ENCODE results near the gene TAF11. TPM values are rescaled to one million over a fixed set of nuclear protein-coding genes. Genes with fewer than 3 reads are reported as not detected.
"Not testable (repeated sequence)": the region's sequence is repeated elsewhere in the genome, so short reads cannot be mapped to it uniquely, and the experiment has no call there.

Gene TAF11, protein sequence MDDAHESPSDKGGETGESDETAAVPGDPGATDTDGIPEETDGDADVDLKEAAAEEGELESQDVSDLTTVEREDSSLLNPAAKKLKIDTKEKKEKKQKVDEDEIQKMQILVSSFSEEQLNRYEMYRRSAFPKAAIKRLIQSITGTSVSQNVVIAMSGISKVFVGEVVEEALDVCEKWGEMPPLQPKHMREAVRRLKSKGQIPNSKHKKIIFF
- 44.9 TPM for total RNA-seq
- polyA plus RNA-seq (ENCODE audit: insufficient read depth in 1 of 8, insufficient read length in 8 of 8, low replicate concordance in 1 of 8) = 10 to 100 TPM; 44.6 to 51.6 (median 46.5) TPM
- long read RNA-seq, donor 1, transcript TAF11-201 (5 exons, 1,580 nt) = major isoform, 10 of 14 reads
- long read RNA-seq, donor 1, partial matches to known transcripts = 0 of 14 reads
- long read RNA-seq, donor 1, other reads (novel, unspliced or antisense) = 0 of 14 reads
- long read RNA-seq, donor 2 = 0 reads
- long read RNA-seq, donor 3, transcript TAF11-201 (5 exons, 1,580 nt) = major isoform, 15 of 28 reads
- long read RNA-seq, donor 3, partial matches to known transcripts = 11 of 28 reads
- long read RNA-seq, donor 3, other reads (novel, unspliced or antisense) = 0 of 28 reads
- long read RNA-seq, donor 4, transcript TAF11-201 (5 exons, 1,580 nt) = major isoform, 7 of 7 reads
- long read RNA-seq, donor 4, partial matches to known transcripts = 0 of 7 reads
- long read RNA-seq, donor 4, other reads (novel, unspliced or antisense) = 0 of 7 reads
- long read RNA-seq, donor 5, transcript TAF11-201 (5 exons, 1,580 nt) = major isoform, 43 of 59 reads
- long read RNA-seq, donor 5, partial matches to known transcripts = 16 of 59 reads
- long read RNA-seq, donor 5, other reads (novel, unspliced or antisense) = 0 of 59 reads
- long read RNA-seq, donor 6, transcript TAF11-201 (5 exons, 1,580 nt) = major isoform, 21 of 34 reads
- long read RNA-seq, donor 6, partial matches to known transcripts = 13 of 34 reads
- long read RNA-seq, donor 6, other reads (novel, unspliced or antisense) = 0 of 34 reads
- long read RNA-seq, donor 7, transcript TAF11-201 (5 exons, 1,580 nt) = major isoform, 14 of 14 reads
- long read RNA-seq, donor 7, partial matches to known transcripts = 0 of 14 reads
- long read RNA-seq, donor 7, other reads (novel, unspliced or antisense) = 0 of 14 reads
- long read RNA-seq, donor 8, transcript TAF11-201 (5 exons, 1,580 nt) = major isoform, 7 of 8 reads
- long read RNA-seq, donor 8, partial matches to known transcripts = 0 of 8 reads
- long read RNA-seq, donor 8, other reads (novel, unspliced or antisense) = 0 of 8 reads
- long read RNA-seq, donor 9, transcript TAF11-201 (5 exons, 1,580 nt) = major isoform, 8 of 22 reads
- long read RNA-seq, donor 9, partial matches to known transcripts = 12 of 22 reads
- long read RNA-seq, donor 9, other reads (novel, unspliced or antisense) = 0 of 22 reads
- long read RNA-seq, donor 10, transcript TAF11-201 (5 exons, 1,580 nt) = major isoform, 11 of 67 reads
- long read RNA-seq, donor 10, partial matches to known transcripts = 56 of 67 reads
- long read RNA-seq, donor 10, other reads (novel, unspliced or antisense) = 0 of 67 reads
- long read RNA-seq, donor 11, transcript TAF11-201 (5 exons, 1,580 nt) = major isoform, 9 of 19 reads
- long read RNA-seq, donor 11, partial matches to known transcripts = 10 of 19 reads
- long read RNA-seq, donor 11, other reads (novel, unspliced or antisense) = 0 of 19 reads

DNA sequence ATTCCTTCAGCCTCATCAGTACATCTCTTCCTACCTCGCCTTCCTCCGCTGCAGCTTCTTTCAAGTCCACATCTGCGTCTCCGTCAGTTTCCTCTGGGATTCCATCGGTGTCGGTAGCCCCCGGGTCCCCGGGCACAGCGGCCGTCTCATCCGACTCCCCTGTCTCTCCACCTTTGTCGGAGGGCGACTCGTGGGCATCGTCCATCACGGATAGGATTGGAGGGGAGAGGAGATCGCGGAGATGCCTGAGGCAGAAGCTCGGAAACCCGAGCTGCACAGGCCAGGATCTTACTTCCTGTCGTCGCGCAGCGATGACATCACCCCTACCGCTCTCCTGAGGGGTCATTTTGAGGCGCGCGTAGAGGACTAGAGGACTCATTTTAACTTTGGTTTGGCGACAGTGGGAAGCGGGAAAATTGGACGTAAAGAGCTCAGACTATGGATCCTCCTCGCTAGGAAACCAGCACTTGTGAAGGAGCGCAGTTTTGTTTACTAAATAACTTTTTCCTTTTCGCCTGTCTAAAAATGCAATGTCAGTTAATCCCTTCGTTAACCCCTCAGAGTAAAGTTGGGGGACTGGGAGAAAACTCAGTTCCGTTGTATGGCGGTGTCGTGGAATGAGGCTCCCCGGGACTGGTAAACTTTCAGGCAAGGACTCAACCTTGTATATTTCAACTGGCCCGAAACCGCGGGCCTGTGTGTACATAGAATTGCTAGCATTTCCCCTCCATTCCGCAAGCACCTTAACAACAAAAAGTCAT is at the start of gene TAF11:
Gene TAF11, minus strand, starts transcription at position 290 of the 761 bp plus-strand sequence. Its CDS starts 85 bp downstream, at position 205.
- Histone ChIP-seq H3K27ac (ENCODE audit: low read length) (peak within 1 kb of the TSS; percentile 92), H3K36me3 (ENCODE audit: control insufficient read depth, insufficient read depth, low read length) (no peaks in the 10 kb centered on the region), H3K27me3 (ENCODE audit: control insufficient read depth, insufficient read depth, low read length) (no peaks in the 10 kb centered on the region), H3K4me3 (ENCODE audit: low read length) (peak within 1 kb of the TSS; percentile 85), H3K4me1 (ENCODE audit: control insufficient read depth, insufficient read depth, low read length) (peaks cover 11% of the 10 kb centered on the region), H3K9me3 (replicated peaks; ENCODE audit: control insufficient read depth, low read depth, low read length) (no peaks in the 10 kb centered on the region)
- WGBS (ENCODE audit: insufficient coverage) = under 1% methylated on average over 29 of the region's 43 CpGs
- DNase-seq = peak; percentile 99

DNA sequence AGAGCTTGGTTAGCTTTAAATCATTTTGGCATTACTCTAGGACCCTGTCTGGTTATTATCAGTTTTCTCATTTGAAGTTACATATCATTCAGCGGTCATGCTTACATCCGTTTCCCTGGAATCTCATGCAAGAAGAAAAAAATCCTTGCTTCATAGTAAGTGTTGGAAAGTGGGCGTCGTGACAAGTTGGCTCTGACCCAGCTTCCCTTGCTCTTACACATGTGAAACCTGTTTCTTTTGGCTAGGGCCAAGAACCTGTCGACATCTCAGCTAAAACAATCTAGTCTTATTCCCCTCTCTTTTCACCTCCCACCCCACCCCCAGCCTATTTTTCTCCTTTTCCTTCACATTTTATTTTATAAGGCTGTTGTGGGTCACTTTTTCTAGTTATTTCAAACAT is 46.7 kb upstream of the TAF11 start:
- WGBS (ENCODE audit: insufficient coverage) = no CpG with 5 or more reads among the region's 5 CpGs
- peak; percentile 87 for DNase-seq
- no peak overlapping the region for H3K4me3 ChIP-seq (ENCODE audit: low read length)
- peaks cover 8% of the 10 kb centered on the region for H3K4me1 ChIP-seq (ENCODE audit: control insufficient read depth, insufficient read depth, low read length)
- H3K9me3 ChIP-seq (replicated peaks; ENCODE audit: control insufficient read depth, low read depth, low read length) = no peaks in the 10 kb centered on the region
- H3K27me3 ChIP-seq (ENCODE audit: control insufficient read depth, insufficient read depth, low read length) = no peaks in the 10 kb centered on the region
- no peak overlapping the region for H3K27ac ChIP-seq (ENCODE audit: low read length)
- no peaks in the 10 kb centered on the region for H3K36me3 ChIP-seq (ENCODE audit: control insufficient read depth, insufficient read depth, low read length)

DNA sequence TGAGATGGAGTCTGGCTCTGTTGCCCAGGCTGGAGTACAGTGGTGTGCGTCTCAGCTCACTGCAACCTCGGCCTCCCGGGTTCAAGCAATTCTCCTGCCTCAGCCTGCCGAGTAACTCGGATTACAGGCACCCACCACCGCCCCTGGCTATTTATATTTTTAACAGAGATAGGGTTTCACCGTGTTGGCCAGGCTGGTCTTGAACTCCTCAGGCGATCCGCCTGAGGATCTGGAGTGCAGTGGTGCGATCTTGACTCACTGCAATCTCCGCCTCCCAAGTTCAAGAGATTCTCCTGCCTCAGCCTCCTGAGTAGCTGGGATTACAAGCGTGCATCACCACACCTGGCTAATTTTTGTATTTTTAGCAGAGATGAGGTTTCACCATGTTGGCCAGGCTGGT is 44.4 kb upstream of the TAF11 start:
- WGBS (ENCODE audit: insufficient coverage) = 94% methylated on average over 11 of the region's 12 CpGs
- H3K9me3 ChIP-seq (replicated peaks; ENCODE audit: control insufficient read depth, low read depth, low read length); H3K27ac ChIP-seq (ENCODE audit: low read length); H3K4me1 ChIP-seq (ENCODE audit: control insufficient read depth, insufficient read depth, low read length); DNase-seq; H3K36me3 ChIP-seq (ENCODE audit: control insufficient read depth, insufficient read depth, low read length); H3K27me3 ChIP-seq (ENCODE audit: control insufficient read depth, insufficient read depth, low read length); H3K4me3 ChIP-seq (ENCODE audit: low read length): not testable (repeated sequence)

DNA sequence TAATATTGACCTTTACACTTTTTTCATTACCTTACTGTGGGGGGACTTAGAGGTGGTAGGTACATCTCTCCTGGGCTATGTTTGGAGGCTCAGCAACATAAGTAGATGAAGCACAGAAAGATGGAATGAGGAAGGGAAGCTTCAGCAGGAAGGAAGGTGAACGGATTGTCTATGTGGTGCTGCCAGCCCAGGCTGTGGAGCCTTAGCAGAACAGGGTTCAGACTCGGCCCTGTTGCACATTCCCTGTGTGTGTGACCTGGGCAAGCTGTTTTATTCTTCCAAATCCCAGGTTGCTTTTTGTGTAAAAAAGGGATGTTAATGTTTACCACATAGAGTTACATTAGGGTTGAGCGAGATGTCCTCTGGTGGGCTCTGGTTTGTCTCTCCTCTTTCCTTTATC is 42.4 kb upstream of the TAF11 start:
- Histone ChIP-seq H3K4me1 (ENCODE audit: control insufficient read depth, insufficient read depth, low read length) (peaks cover 8% of the 10 kb centered on the region), H3K27me3 (ENCODE audit: control insufficient read depth, insufficient read depth, low read length) (no peaks in the 10 kb centered on the region), H3K36me3 (ENCODE audit: control insufficient read depth, insufficient read depth, low read length) (no peaks in the 10 kb centered on the region), H3K4me3 (ENCODE audit: low read length) (no peak overlapping the region), H3K9me3 (replicated peaks; ENCODE audit: control insufficient read depth, low read depth, low read length) (no peaks in the 10 kb centered on the region), H3K27ac (ENCODE audit: low read length) (no peak overlapping the region)
- DNase-seq = no peak
- WGBS (ENCODE audit: insufficient coverage) = 69% methylated on average over 2 of the region's 3 CpGs

DNA sequence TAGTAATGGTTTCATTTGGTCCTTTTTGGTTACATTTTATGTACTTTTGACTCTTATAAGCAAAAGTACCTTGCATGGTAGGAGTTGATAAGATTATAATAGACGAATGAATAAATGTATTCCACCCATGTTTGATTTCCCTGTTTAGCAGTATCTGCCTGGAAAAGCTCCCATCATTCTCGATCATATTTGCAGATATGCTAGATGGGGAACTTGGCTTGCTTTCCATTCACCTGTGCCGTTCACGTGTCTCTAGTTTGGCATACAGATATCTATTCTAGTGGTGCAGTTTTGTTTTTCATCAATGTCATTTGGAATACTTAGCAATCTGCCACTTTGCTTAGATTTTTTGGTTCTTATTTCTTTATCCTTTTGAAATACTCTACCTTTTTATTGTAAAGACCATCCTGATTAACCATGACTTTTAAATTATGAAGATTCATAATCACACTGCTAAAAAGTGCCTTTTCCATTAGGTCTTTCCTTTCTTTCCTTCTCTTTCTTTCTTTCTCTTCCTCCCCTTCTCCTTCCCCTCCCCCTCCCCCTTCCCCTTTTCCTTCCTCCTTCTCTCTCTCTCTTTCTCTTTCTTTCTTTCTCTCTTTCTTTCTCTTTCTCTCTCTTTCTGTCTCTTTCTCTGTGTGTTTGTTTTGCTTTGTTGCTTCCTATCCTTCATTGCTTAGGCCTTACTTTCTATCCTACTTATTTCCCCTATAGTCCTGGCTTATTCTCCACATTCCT is 41.6 kb upstream of the TAF11 start:
- Histone ChIP-seq H3K4me3 (ENCODE audit: low read length) (no peak overlapping the region), H3K9me3 (replicated peaks; ENCODE audit: control insufficient read depth, low read depth, low read length) (no peaks in the 10 kb centered on the region), H3K4me1 (ENCODE audit: control insufficient read depth, insufficient read depth, low read length) (peaks cover 2% of the 10 kb centered on the region), H3K36me3 (ENCODE audit: control insufficient read depth, insufficient read depth, low read length) (no peaks in the 10 kb centered on the region), H3K27ac (ENCODE audit: low read length) (no peak overlapping the region), H3K27me3 (ENCODE audit: control insufficient read depth, insufficient read depth, low read length) (no peaks in the 10 kb centered on the region)
- 100% methylated on average over 1 of the region's 4 CpGs for WGBS (ENCODE audit: insufficient coverage)
- no peak for DNase-seq

DNA sequence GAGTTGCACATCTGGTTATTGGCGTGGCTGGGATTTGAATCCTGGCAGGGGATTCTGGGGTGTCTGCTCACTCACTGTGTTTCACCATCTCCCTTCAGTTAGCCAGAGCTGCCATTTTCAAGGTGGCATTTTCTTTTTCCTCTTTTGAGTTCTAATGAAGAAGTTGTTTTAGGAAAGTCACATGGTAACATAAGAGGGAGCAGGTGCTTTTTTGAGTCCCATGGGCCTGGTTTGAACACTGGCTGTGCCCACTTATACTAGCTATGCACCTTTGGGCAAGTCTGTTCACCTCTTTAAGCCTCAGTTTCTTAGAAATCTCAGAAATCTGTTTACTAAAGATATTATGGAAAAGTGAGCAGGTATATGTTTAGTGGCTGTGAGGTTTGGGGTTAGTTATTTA is 40.9 kb upstream of the TAF11 start:
- no peak for DNase-seq
- Histone ChIP-seq H3K27me3 (ENCODE audit: control insufficient read depth, insufficient read depth, low read length) (no peaks in the 10 kb centered on the region), H3K27ac (ENCODE audit: low read length) (no peak overlapping the region), H3K36me3 (ENCODE audit: control insufficient read depth, insufficient read depth, low read length) (no peaks in the 10 kb centered on the region), H3K4me3 (ENCODE audit: low read length) (no peak overlapping the region), H3K9me3 (replicated peaks; ENCODE audit: control insufficient read depth, low read depth, low read length) (no peaks in the 10 kb centered on the region), H3K4me1 (ENCODE audit: control insufficient read depth, insufficient read depth, low read length) (no peaks in the 10 kb centered on the region)
- no CpG with 5 or more reads among the region's 1 CpG for WGBS (ENCODE audit: insufficient coverage)

DNA sequence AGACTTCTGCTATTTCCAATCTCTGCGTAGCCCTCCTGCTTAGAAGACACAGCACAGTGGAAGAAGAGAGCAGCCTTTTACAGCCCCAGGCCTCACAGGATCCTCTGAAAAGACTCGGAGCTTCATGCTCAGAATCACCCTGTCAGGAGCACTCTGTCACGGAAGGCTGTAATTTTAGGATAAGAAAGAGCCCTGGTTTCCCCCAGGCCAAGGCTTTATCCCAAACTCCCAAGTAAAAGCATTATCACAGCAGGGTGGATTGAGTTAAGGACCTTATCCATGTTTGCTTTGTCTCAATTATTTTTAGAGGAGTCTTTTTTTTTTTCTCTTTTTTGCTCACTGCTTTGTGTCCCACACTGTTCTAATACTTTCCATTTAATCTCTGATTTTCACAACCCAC is 40.4 kb upstream of the TAF11 start:
- no peaks in the 10 kb centered on the region for H3K4me1 ChIP-seq (ENCODE audit: control insufficient read depth, insufficient read depth, low read length)
- no CpG with 5 or more reads among the region's 3 CpGs for WGBS (ENCODE audit: insufficient coverage)
- H3K27ac ChIP-seq (ENCODE audit: low read length) = no peak overlapping the region
- no peak for DNase-seq
- H3K27me3 ChIP-seq (ENCODE audit: control insufficient read depth, insufficient read depth, low read length) = no peaks in the 10 kb centered on the region
- H3K36me3 ChIP-seq (ENCODE audit: control insufficient read depth, insufficient read depth, low read length) = no peaks in the 10 kb centered on the region
- H3K4me3 ChIP-seq (ENCODE audit: low read length) = no peak overlapping the region
- H3K9me3 ChIP-seq (replicated peaks; ENCODE audit: control insufficient read depth, low read depth, low read length) = no peaks in the 10 kb centered on the region

DNA sequence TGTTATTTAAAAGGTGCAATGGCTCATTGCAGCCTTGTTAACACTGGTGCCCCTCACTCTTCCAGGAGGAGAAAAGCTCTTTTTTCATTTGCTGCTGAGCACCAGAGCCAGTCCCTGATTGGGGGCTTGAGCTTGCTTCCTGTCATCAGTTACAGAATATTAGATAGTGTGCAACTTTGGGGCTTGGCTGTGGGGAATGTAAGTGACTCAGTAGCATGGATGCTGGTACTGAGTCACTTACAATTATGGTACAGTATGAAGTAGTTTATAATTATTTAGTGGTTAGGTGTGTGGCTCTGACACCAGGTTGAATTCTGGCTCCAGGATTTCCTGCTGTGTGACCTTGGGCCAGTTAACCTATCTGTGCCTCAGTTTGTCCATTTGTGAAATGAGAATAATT is 38.8 kb upstream of the TAF11 start:
- no peak for DNase-seq
- Histone ChIP-seq H3K4me3 (ENCODE audit: low read length) (no peak overlapping the region), H3K9me3 (replicated peaks; ENCODE audit: control insufficient read depth, low read depth, low read length) (no peaks in the 10 kb centered on the region), H3K36me3 (ENCODE audit: control insufficient read depth, insufficient read depth, low read length) (no peaks in the 10 kb centered on the region), H3K4me1 (ENCODE audit: control insufficient read depth, insufficient read depth, low read length) (no peaks in the 10 kb centered on the region), H3K27me3 (ENCODE audit: control insufficient read depth, insufficient read depth, low read length) (no peaks in the 10 kb centered on the region), H3K27ac (ENCODE audit: low read length) (no peak overlapping the region)

Data from muscle of leg (tissue), 16 donors.